MM.1S (cell line): Measurements from ENCODE around the gene TMEM97.

Experiments used
- DNase-seq: peaks from one replicate; pipeline ENCODE4 v3.0.0-alpha.2; 2015
- H2AFZ ChIP-seq: fragments of 300-600 bp; sonication (generic); 2 replicates; pipeline ENCODE4 v1.6.0; 2016; ENCODE audit warnings: antibody characterized with exemption, low read length
- H3F3A ChIP-seq: fragments of 300-600 bp; sonication (generic); 2 replicates; pipeline ENCODE4 v1.6.1; 2016; ENCODE audit warnings: mild to moderate bottlenecking, antibody characterized with exemption, low read length, moderate library complexity, mixed read lengths; ENCODE audit not compliant: insufficient read depth
- H3K27ac ChIP-seq: fragments of 300-600 bp; sonication (generic); 2 replicates; pipeline ENCODE4 v1.5.1; 2016; ENCODE audit warnings: mild to moderate bottlenecking, low read length
- H3K27me3 ChIP-seq: fragments of 300-600 bp; sonication (generic); replicated peaks from 2 replicates; pipeline ENCODE4 v1.6.0; 2016; ENCODE audit warnings: low read length; ENCODE audit not compliant: insufficient read depth
- H3K36me3 ChIP-seq: fragments of 300-600 bp; sonication (generic); replicated peaks from 2 replicates; pipeline ENCODE4 v1.6.1; 2016; ENCODE audit warnings: mild to moderate bottlenecking, low read length, mixed read lengths; ENCODE audit not compliant: insufficient read depth
- H3K4me1 ChIP-seq: fragments of 300-600 bp; sonication (generic); 2 replicates; pipeline ENCODE4 v1.6.1; 2016; ENCODE audit warnings: low read length, mixed read lengths
- H3K4me2 ChIP-seq: fragments of 300-600 bp; sonication (generic); 2 replicates; pipeline ENCODE4 v1.6.0; 2016; ENCODE audit warnings: low read depth, low read length
- H3K4me3 ChIP-seq: fragments of 300-600 bp; sonication (generic); 2 replicates; pipeline ENCODE4 v1.5.1; 2016; ENCODE audit warnings: low read length, mixed read lengths
- H3K79me2 ChIP-seq: fragments of 300-600 bp; sonication (generic); 2 replicates; pipeline ENCODE4 v1.6.1; 2016; ENCODE audit warnings: mixed run types, low read length, mixed read lengths
- H3K9ac ChIP-seq: fragments of 300-600 bp; sonication (generic); 2 replicates; pipeline ENCODE4 v1.6.1; 2016; ENCODE audit warnings: low read length, mixed read lengths
- H3K9me2 ChIP-seq: fragments of 300-600 bp; sonication (generic); replicated peaks from 2 replicates; pipeline ENCODE4 v1.6.1; 2016; ENCODE audit warnings: mild to moderate bottlenecking, low read length, mixed read lengths; ENCODE audit not compliant: insufficient read depth
- H3K9me3 ChIP-seq: fragments of 300-600 bp; sonication (generic); replicated peaks from 2 replicates; pipeline ENCODE4 v1.6.1; 2016; ENCODE audit warnings: mild to moderate bottlenecking, low read length, mixed read lengths; ENCODE audit not compliant: insufficient read depth
- H4K20me1 ChIP-seq: fragments of 300-600 bp; sonication (generic); 2 replicates; pipeline ENCODE4 v1.6.1; 2016; ENCODE audit warnings: mild to moderate bottlenecking, low read length, moderate library complexity, mixed read lengths; ENCODE audit not compliant: insufficient read depth
- CTCF ChIP-seq: fragments of 300-600 bp; sonication (generic); IDR thresholded peaks from 2 replicates; pipeline ENCODE4 v1.5.1; 2016; ENCODE audit warnings: antibody characterized with exemption, low read length, mixed read lengths
- EZH2 ChIP-seq: fragments of 300-600 bp; sonication (generic); optimal IDR thresholded peaks from 2 replicates; pipeline ENCODE3; 2017; ENCODE audit warnings: low read depth, mild to moderate bottlenecking, antibody characterized with exemption, low read length, mixed read lengths
- EZH2phosphoT487 ChIP-seq: fragments of 300-600 bp; sonication (generic); IDR thresholded peaks from 2 replicates; pipeline ENCODE4 v1.6.1; 2018; ENCODE audit warnings: antibody characterized with exemption, low read length

The TMEM97 gene

GRCh38 chr17:28320215-28321061 is 1.4 kb downstream of the TMEM97 start:
- Histone ChIP-seq H2AFZ (no peak overlapping the region), H3K4me2 (peak overlapping the region; percentile 98), H3K4me1 (peaks cover 4% of the 10 kb centered on the region; the same call in 1 of the 2 replicates), H3K27me3 (no peaks in the 10 kb centered on the region), H3K9me3 (no peaks in the 10 kb centered on the region), H3F3A (peaks cover 2% of the 10 kb centered on the region; the same call in 1 of the 2 replicates), H3K27ac (no peak overlapping the region), H4K20me1 (no peaks in the 10 kb centered on the region), H3K9me2 (no peaks in the 10 kb centered on the region), H3K79me2 (peaks cover 64% of the 10 kb centered on the region), H3K9ac (peak overlapping the region; percentile 82; the same call in 1 of the 2 replicates), H3K36me3 (no peaks in the 10 kb centered on the region; the same call in 1 of the 2 replicates), H3K4me3 (peak overlapping the region; percentile 91)
- DNase-seq, result no peak
- TF ChIP-seq CTCF, result no peak
- no peak for TF ChIP-seq EZH2phosphoT487
- no peak for TF ChIP-seq EZH2

GRCh38 chr17:28324267-28324745 is 5.3 kb downstream of the TMEM97 start:
- Histone ChIP-seq H3K4me2 (no peak overlapping the region), H3K4me3 (no peak overlapping the region), H3K79me2 (peaks cover 76% of the 10 kb centered on the region), H3K27ac (no peak overlapping the region), H3K9me3 (no peaks in the 10 kb centered on the region), H3K36me3 (peaks cover 4% of the 10 kb centered on the region; the same call in 1 of the 2 replicates), H3K4me1 (no peaks in the 10 kb centered on the region; the same call in 1 of the 2 replicates), H3K27me3 (no peaks in the 10 kb centered on the region), H2AFZ (no peak overlapping the region), H3K9ac (no peak overlapping the region), H3F3A (peaks cover 4% of the 10 kb centered on the region; the same call in 1 of the 2 replicates), H3K9me2 (no peaks in the 10 kb centered on the region), H4K20me1 (no peaks in the 10 kb centered on the region)
- TF ChIP-seq EZH2phosphoT487 (no peak), EZH2 (no peak), CTCF (no peak)
- DNase-seq, result no peak

- TF ChIP-seq CTCF (no peak), EZH2phosphoT487 (no peak), EZH2 (no peak)
- peaks cover 4% of the 10 kb centered on the region; the same call in 1 of the 2 replicates for H3F3A ChIP-seq
- H3K79me2 ChIP-seq, result peaks cover 71% of the 10 kb centered on the region
- no peaks in the 10 kb centered on the region for H4K20me1 ChIP-seq
- H3K36me3 ChIP-seq, result peaks cover 4% of the 10 kb centered on the region; the same call in 1 of the 2 replicates
- no peak overlapping the region for H3K4me3 ChIP-seq
- H3K27me3 ChIP-seq, result no peaks in the 10 kb centered on the region
- DNase-seq, result no peak
- no peak overlapping the region for H3K9ac ChIP-seq
- no peak overlapping the region for H3K27ac ChIP-seq
- H3K9me2 ChIP-seq, result no peaks in the 10 kb centered on the region
- no peaks in the 10 kb centered on the region; the same call in 1 of the 2 replicates for H3K4me1 ChIP-seq
- H3K4me2 ChIP-seq, result no peak overlapping the region
- no peak overlapping the region for H2AFZ ChIP-seq
- no peaks in the 10 kb centered on the region for H3K9me3 ChIP-seq
Measured at GRCh38 chr17:28324781-28325180, 5.8 kb downstream of the TMEM97 start.
